BLaER1 treated with 17β-estradiol and CSF1 and Interleukin-3, amounts not matched to agents 10 nM and 100 nM (cell line): ENCODE measurements around the gene TRIM31.

ENCODE experiments used
- H3K27ac ChIP-seq, 11 experiments: shearing (Covaris generic); formaldehyde crosslinking; 2 replicates each; pipeline ENCODE4 v1.8.1; 2022
- H3K27me3 ChIP-seq, 11 experiments: shearing (Covaris generic); formaldehyde crosslinking; 2 replicates each; pipeline ENCODE4 v1.8.1; 2022
- H3K36me3 ChIP-seq, 11 experiments: shearing (Covaris generic); formaldehyde crosslinking; 2 replicates each; pipeline ENCODE4 v1.8.1; 2022
- H3K4me1 ChIP-seq, 10 experiments: shearing (Covaris generic); formaldehyde crosslinking; 2 replicates each; pipeline ENCODE4 v1.8.1; 2022
- H3K4me2 ChIP-seq, 11 experiments: shearing (Covaris generic); formaldehyde crosslinking; 2 replicates each; pipeline ENCODE4 v1.8.1; 2022
- H3K4me3 ChIP-seq, 10 experiments: shearing (Covaris generic); formaldehyde crosslinking; 2 replicates each; pipeline ENCODE4 v1.8.1; 2022
- H3K9ac ChIP-seq, 11 experiments: shearing (Covaris generic); formaldehyde crosslinking; 2 replicates each; pipeline ENCODE4 v1.8.1; 2022
- H3K9me3 ChIP-seq, 11 experiments: shearing (Covaris generic); formaldehyde crosslinking; replicated peaks in 1 of 11; 2 replicates each; pipeline ENCODE4 v1.8.1; 2022
- H4K20me1 ChIP-seq, 11 experiments: shearing (Covaris generic); formaldehyde crosslinking; 2 replicates each; pipeline ENCODE4 v1.8.1; 2022
- Cebpa-rat ChIP-seq, 11 experiments: shearing (Covaris generic); IDR thresholded peaks; 2 replicates each; pipeline ENCODE4 v1.8.1; 2022

TRIM31 gene

DNA sequence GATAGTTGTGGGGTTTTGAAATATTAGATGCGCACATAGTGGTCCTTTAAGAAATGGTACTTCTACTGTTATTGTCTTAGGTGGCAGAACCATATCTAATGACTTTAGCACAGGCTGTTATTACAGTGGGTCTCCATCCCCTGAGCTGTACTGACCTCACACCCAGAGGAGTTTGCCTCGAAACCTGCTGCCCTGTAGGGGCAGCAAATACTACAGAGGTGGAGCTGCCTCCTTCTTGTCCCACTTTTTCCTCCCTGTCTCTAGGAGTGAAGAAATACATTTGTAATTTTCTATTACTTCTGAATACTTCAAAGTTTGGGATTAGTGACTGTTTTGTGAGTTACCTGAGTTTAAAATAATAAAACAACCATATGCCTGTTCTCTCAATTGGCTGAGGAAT lies 8.2 kb downstream of the TRIM31 start:
- Histone ChIP-seq H3K4me3 (no peak overlapping the region), H3K36me3 (no peaks in the 10 kb centered on the region), H3K4me1 (peaks cover 29 to 53% (median 44%) of the 10 kb centered on the region in 10 experiments), H3K27me3 (peaks cover 31 to 42% (median 36%) of the 10 kb centered on the region in 11 experiments), H3K9me3 (no peaks in the 10 kb centered on the region), H3K4me2 (no peak overlapping the region), H3K27ac (no peak overlapping the region), H4K20me1 (peaks cover 0 to 10% (median 0%) of the 10 kb centered on the region in 11 experiments; a peak in 1 of 22 replicates), H3K9ac (no peak overlapping the region)
- no peak for TF ChIP-seq Cebpa-rat (IDR thresholded peaks at IDR 0.05)

DNA sequence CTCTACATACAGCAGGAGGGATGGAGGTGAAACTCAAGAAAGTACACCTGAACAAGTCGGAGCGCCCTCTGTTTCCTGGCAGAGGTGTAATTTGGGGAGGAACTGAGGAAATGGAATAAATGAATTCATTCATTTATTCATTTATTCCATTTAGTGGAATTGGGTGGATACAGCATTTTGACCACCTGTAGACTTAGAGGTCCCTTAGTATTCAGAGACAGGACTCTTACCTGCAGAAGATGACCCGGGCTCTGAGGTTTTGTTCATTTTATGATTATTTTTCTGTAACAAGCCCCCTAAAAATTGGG lies 9.1 kb downstream of the TRIM31 start:
- peaks cover 0 to 10% (median 0%) of the 10 kb centered on the region in 11 experiments; a peak in 1 of 22 replicates for H4K20me1 ChIP-seq
- H3K27ac ChIP-seq: no peak overlapping the region
- H3K9me3 ChIP-seq: no peaks in the 10 kb centered on the region
- H3K9ac ChIP-seq: peak overlapping the region in 2 of 11 experiments; percentile 41 to 58; a peak in 3 of 22 replicates
- H3K36me3 ChIP-seq: no peaks in the 10 kb centered on the region
- peak overlapping the region; percentile 42 to 67 (median 55); a peak in 16 of 20 replicates for H3K4me3 ChIP-seq
- H3K4me1 ChIP-seq: peaks cover 29 to 51% (median 44%) of the 10 kb centered on the region in 10 experiments
- no peak for TF ChIP-seq Cebpa-rat (IDR thresholded peaks at IDR 0.05)
- peaks cover 40 to 50% (median 44%) of the 10 kb centered on the region in 11 experiments for H3K27me3 ChIP-seq
- peak overlapping the region; percentile 87 to 100 (median 96) for H3K4me2 ChIP-seq

DNA sequence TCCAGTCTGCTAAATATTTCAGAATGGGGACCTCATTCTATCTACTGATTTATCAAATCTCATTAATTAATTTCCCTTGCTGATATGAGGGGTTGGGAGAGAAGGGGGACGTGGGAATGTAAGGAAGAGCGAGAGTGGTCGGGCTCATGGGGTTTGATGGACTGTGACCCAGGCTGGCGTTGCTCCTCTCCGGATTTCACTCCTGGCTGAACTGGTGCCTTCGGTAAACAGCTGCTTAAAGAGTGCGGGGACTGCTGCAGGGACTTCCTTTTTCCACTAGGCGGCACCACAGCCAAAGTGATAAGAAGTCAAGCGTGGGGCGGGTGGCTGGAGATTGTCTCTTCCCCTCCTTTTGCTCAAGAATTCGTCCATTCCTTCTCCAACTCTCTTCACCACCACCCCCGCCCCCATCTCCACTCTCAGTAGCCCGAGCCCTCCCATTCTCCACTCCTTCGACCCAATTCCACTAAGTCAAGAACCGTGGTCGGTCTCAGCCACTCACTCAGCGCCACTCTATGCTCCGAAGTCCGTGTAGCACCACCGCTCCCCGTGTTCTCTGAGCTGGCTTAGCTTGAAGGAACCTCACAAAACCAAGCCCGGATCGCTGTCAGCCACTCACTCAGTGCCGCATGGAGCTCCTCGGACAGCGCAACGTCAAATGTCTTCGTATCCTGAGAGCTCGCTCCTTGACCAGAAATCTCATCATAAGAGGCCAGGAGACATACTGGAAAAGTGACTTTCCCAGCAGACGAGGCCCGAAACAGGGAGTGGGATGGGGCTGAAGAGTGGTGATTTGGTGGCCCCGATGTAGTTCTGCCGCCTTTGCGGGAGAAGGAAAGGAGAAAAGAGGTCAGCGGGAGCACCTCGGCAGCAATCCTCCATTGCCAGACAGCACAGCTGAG lies 9.7 kb downstream of the TRIM31 start:
- peaks cover 29 to 46% (median 44%) of the 10 kb centered on the region in 10 experiments for H3K4me1 ChIP-seq
- peak overlapping the region in 3 of 11 experiments; percentile 10 to 22 (median 17); a peak in 3 of 22 replicates for H3K27ac ChIP-seq
- peaks cover 46 to 56% (median 50%) of the 10 kb centered on the region in 11 experiments for H3K27me3 ChIP-seq

DNA sequence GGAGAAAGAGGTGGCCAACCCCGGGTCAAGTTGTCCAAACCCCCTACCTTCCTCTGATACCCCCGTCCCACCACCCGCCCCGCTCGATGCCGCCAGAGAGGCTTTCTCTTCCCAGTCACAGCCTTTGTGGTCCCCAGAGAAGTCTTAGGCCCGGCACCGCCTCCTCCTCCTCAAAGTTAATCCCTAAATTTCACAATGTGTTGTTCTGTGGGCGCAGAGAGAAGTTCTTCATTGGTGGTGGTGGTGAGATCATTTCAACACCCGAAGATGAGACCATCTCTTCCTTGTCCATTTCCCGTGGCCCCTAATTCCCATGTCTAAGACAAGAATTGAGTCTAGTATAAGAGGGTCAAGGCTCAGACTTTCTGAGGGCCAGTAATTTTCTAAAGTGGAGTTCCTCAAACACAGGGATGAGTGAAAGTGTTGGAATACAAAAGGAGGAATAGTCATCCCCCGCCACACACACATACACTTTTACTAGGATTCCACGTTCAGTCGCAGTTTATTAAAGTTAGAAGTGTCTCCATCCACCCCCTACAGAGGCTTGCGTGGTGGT lies 10.4 kb downstream of the TRIM31 start:
- peak overlapping the region; percentile 87 to 100 (median 96) for H3K4me2 ChIP-seq
- peaks cover 0 to 10% (median 0%) of the 10 kb centered on the region in 11 experiments; a peak in 1 of 22 replicates for H4K20me1 ChIP-seq
- peaks cover 29 to 41% (median 38%) of the 10 kb centered on the region in 10 experiments for H3K4me1 ChIP-seq
- H3K4me3 ChIP-seq: peak overlapping the region; percentile 51 to 68 (median 57)
- H3K27me3 ChIP-seq: peaks cover 51 to 63% (median 57%) of the 10 kb centered on the region in 11 experiments
- TF ChIP-seq Cebpa-rat (IDR thresholded peaks at IDR 0.05): no peak
- peak overlapping the region; percentile 16 to 67 (median 55); a peak in 21 of 22 replicates for H3K9ac ChIP-seq
- H3K9me3 ChIP-seq: no peaks in the 10 kb centered on the region
- no peaks in the 10 kb centered on the region for H3K36me3 ChIP-seq
- peak overlapping the region in 9 of 11 experiments; percentile 10 to 55 (median 39); a peak in 13 of 22 replicates for H3K27ac ChIP-seq

More for the DNA sequence above, 9.7 kb downstream of the TRIM31 start:
- peak overlapping the region; percentile 87 to 100 (median 96) for H3K4me2 ChIP-seq
- peak overlapping the region in 10 of 11 experiments; percentile 41 to 61 (median 50); a peak in 18 of 22 replicates for H3K9ac ChIP-seq
- H3K36me3 ChIP-seq: no peaks in the 10 kb centered on the region
- H4K20me1 ChIP-seq: peaks cover 0 to 10% (median 0%) of the 10 kb centered on the region in 11 experiments; a peak in 1 of 22 replicates
- peak overlapping the region; percentile 42 to 67 (median 55) for H3K4me3 ChIP-seq
- no peak for TF ChIP-seq Cebpa-rat (IDR thresholded peaks at IDR 0.05)
- no peaks in the 10 kb centered on the region for H3K9me3 ChIP-seq

DNA sequence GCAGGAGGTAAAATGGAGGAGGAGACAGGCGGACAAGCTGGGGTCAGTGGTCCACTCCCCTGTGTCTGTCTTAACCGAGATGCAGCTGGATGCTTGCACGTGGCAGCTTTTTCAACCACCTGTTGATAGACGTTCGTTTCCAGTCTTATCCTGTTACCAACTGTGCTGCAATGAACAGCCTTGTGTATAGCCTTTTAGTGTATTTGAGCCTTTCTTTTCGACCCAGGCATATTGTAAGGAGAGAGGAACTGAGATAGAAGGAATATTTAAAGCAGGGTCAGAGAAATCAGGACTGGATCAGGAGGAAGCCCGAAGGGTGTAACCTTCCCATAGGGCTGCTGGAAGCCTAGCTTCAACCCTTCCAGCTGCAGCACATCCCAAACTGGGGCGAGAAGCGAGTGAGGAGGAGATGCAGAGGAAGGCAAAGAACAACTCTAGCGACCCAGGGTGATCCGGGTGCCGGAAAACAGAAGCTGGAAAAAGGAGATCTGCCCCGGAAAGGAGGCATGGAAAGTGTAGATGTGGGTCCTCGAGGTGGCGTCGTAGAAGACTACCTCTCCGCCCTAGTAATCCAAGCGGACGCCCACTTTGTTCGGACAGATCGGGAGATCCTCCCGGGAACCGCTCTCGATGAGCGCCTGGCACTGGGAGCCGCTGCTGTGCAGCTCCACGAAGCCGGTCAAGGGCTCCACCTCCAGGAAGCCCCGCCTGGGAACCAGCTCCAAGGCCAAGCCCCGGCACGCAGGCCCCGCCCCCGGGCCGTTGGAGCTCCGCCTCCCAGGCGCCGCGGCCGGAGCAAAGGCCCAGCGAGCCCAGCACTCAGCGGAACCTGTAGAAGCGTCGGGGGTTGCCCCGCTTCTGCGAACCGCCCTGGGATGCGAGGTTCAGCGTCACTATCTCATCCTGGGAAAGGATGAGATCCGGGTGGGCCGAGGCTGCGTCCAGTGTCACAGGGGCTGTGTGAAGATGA lies 11.2 kb downstream of the TRIM31 start:
- H3K27ac ChIP-seq: peak overlapping the region in 8 of 11 experiments; percentile 16 to 55 (median 42); a peak in 10 of 22 replicates
- no peaks in the 10 kb centered on the region for H3K36me3 ChIP-seq
- peak overlapping the region; percentile 51 to 68 (median 57) for H3K4me3 ChIP-seq
- peaks cover 29 to 40% (median 38%) of the 10 kb centered on the region in 10 experiments for H3K4me1 ChIP-seq
- H3K27me3 ChIP-seq: peaks cover 51 to 71% (median 64%) of the 10 kb centered on the region in 11 experiments
- peak overlapping the region; percentile 16 to 67 (median 53); a peak in 21 of 22 replicates for H3K9ac ChIP-seq
- TF ChIP-seq Cebpa-rat (IDR thresholded peaks at IDR 0.05): no peak
- no peaks in the 10 kb centered on the region for H3K9me3 ChIP-seq
- H3K4me2 ChIP-seq: peak overlapping the region; percentile 87 to 100 (median 96)
- peaks cover 0 to 10% (median 0%) of the 10 kb centered on the region in 11 experiments; a peak in 1 of 22 replicates for H4K20me1 ChIP-seq

DNA sequence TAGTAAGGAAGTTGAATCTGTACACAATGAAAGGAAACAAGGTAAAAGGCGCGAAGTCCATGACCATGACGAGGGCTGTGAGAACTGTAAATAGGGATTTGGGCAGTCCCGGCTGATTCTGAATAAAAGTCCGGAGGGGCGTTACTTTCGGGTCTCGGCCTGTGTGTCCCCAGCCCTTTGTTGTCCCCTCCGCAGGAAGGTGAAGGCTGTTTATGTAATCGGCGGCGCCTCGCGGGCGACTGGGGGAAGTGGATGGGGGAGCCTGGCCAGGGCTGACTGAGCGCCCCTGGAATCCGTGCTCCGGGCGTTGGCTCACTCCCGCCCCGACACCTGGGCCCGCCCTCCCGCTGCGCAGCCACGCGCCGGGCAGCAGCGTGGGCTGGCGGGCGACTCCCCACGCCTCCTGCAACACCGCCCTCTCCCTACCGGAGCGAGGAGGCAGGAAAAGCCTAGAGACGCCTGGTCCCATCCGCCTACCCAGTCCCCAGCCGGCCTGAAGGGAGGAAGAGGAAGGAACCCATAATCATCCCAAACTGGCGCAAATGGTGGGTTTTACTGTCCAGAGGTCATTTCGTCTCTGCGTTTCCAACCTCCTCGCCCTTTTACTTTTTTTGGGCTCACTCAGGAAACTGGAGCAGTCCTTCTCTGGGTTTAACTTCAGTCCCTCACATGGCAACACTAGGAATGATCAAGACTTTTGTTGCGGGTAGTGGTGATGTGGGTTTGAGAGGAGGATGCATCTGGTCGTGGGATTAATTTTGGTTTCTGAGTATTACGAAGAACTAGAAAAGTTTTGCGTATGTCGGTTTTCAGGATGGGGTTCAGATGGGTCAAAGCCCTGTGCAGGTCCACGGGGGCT lies 12.1 kb downstream of the TRIM31 start:
- Histone ChIP-seq H3K27me3 (peaks cover 51 to 75% (median 67%) of the 10 kb centered on the region in 11 experiments), H3K4me2 (peak overlapping the region; percentile 87 to 100 (median 96)), H4K20me1 (peaks cover 0 to 10% (median 0%) of the 10 kb centered on the region in 11 experiments; a peak in 1 of 22 replicates), H3K4me3 (peak overlapping the region; percentile 51 to 68 (median 57)), H3K9ac (peak overlapping the region in 10 of 11 experiments; percentile 10 to 58 (median 46); a peak in 14 of 22 replicates), H3K9me3 (no peaks in the 10 kb centered on the region), H3K27ac (no peak overlapping the region), H3K36me3 (no peaks in the 10 kb centered on the region), H3K4me1 (peaks cover 29 to 40% (median 38%) of the 10 kb centered on the region in 10 experiments)
- no peak for TF ChIP-seq Cebpa-rat (IDR thresholded peaks at IDR 0.05)

DNA sequence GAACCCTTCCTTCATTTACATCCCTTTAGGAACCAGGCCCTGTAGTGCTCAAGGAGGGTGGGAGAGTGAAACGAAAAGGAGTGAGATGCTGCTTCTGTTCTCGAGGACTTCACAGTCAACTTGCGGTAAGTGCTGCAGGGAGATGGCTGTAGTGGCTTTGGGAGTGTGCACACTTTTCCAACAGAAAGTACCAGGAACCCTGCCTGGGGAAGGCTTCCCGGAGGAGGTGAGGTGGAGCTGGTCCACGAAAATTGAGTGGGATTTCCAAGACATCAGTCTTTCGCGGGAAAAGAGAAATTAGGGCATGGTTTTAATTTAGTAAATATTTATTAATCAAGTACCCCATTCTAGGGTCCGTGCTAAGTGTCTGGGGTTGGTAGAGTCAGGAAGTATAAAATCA lies 12.7 kb downstream of the TRIM31 start:
- Histone ChIP-seq H3K4me1 (peaks cover 29 to 40% (median 38%) of the 10 kb centered on the region in 10 experiments), H3K9me3 (no peaks in the 10 kb centered on the region), H3K36me3 (no peaks in the 10 kb centered on the region), H3K4me3 (peak overlapping the region in 8 of 10 experiments; percentile 54 to 68 (median 60); a peak in 15 of 20 replicates), H3K9ac (no peak overlapping the region; a peak in 3 of 22 replicates), H4K20me1 (peaks cover 0 to 10% (median 0%) of the 10 kb centered on the region in 11 experiments; a peak in 1 of 22 replicates), H3K27me3 (peaks cover 50 to 76% (median 67%) of the 10 kb centered on the region in 11 experiments), H3K4me2 (peak overlapping the region; percentile 87 to 100 (median 96)), H3K27ac (no peak overlapping the region)
- TF ChIP-seq Cebpa-rat (IDR thresholded peaks at IDR 0.05): no peak
